HTR-8/SVneo (cell line): ENCODE measurements around the gene FBXL16.

ENCODE experiments used
- DNase-seq: peaks from one replicate; pipeline ENCODE4 v3.0.0; 2011; ENCODE audit warnings: low spot score, mixed read lengths; ENCODE audit not compliant: insufficient read length
- FAIRE-seq: peaks from 2 replicates; lab custom pipeline; 2011; peaks lifted over from hg19 to GRCh38; lab: Jason Lieb, UNC

FBXL16 gene

GRCh38 chr16:735982-736453, 30.4 kb upstream of the FBXL16 start:
- no peak for FAIRE-seq
- DNase-seq = no peak

- DNase-seq (no peak), FAIRE-seq (no peak)
Measured at GRCh38 chr16:734981-735881, 29.6 kb upstream of the FBXL16 start.

- DNase-seq = no peak
- FAIRE-seq = no peak
Measured at GRCh38 chr16:734208-734980, 28.8 kb upstream of the FBXL16 start.

- FAIRE-seq (peak; percentile 36), DNase-seq (no peak)
Measured at GRCh38 chr16:733382-734207, 28.0 kb upstream of the FBXL16 start.

- FAIRE-seq (no peak), DNase-seq (no peak)
Measured at GRCh38 chr16:732936-733335, 27.3 kb upstream of the FBXL16 start.

GRCh38 chr16:732332-732731, 26.7 kb upstream of the FBXL16 start:
- FAIRE-seq (no peak), DNase-seq (no peak)

- no peak for FAIRE-seq
Measured at GRCh38 chr16:730666-731509, 25.3 kb upstream of the FBXL16 start.

GRCh38 chr16:729768-730665, 24.4 kb upstream of the FBXL16 start:
- FAIRE-seq (no peak), DNase-seq (no peak)

More at GRCh38 chr16:730666-731509, 25.3 kb upstream of the FBXL16 start:
- no peak for DNase-seq

GRCh38 chr16:728890-729744, 23.5 kb upstream of the FBXL16 start:
- no peak for DNase-seq
- FAIRE-seq = no peak

GRCh38 chr16:728131-728889, 22.7 kb upstream of the FBXL16 start:
- FAIRE-seq (peak; percentile 94), DNase-seq (peak; percentile 76)

- no peak for DNase-seq
- FAIRE-seq = no peak
Measured at GRCh38 chr16:727291-727977, 21.8 kb upstream of the FBXL16 start.

- FAIRE-seq (peak; percentile 51), DNase-seq (no peak)
Measured at GRCh38 chr16:726438-727290, 21.1 kb upstream of the FBXL16 start, which contains the start of the genes CCDC78 and HAGHL. TSS of gene CCDC78 (minus strand) at chr16:726443. CDS start at chr16:726367, 76 bp downstream. TSS of gene HAGHL (plus strand) at chr16:727106. CDS start at chr16:727510, 404 bp downstream.

GRCh38 chr16:726188-726437, 20.5 kb upstream of the FBXL16 start:
- DNase-seq = no peak
- no peak for FAIRE-seq

GRCh38 chr16:725463-726187, 20.0 kb upstream of the FBXL16 start:
- DNase-seq (no peak), FAIRE-seq (peak; percentile 63)

- FAIRE-seq = no peak
- no peak for DNase-seq
Measured at GRCh38 chr16:725041-725376, 19.4 kb upstream of the FBXL16 start.
